GM10266 (cell line): ENCODE data around the gene ZNF831.
A peak's percentile ranks its signal among the peaks of the same experiment; 100 is the strongest.

Experiments
- DNase-seq: peaks from one replicate; pipeline ENCODE4 v3.0.0; 2012; ENCODE audit errors: extremely low spot score
- TF ChIP-seq, protein P1 (sequence below): IDR thresholded peaks from 2 replicates; pipeline ENCODE4 v1.5.1; 2012; ENCODE audit warnings: mild to moderate bottlenecking, low read depth; ENCODE audit not compliant: control insufficient read depth, insufficient read depth; ENCODE audit errors: missing control alignments

ZNF831 gene

DNA sequence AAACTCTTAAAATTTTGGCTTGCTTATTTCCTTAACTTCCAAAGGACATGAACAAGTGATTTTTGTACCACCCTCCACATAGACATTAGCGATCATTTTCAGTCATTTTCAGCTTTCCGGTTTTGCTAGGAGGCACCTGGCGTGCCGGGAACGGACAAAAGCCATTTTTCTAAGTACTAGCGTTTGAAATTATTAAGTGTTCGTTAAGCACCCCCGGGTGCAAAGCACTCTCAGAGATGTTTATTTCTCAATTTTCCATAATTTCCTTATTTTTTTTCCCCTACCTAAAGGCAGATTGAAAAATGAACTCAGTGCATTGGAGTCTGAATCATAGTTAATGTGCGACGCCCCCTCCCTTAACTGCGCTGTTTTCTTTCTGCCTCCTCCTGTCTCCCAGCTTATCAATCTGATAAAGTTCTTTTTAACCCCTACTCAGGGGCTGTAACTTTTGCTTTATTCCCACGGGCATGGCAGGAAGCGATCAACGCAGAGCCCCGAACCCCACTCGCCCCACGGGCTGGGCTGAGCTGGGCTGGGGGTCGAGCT, 58.2 kb downstream of the ZNF831 start:
- no peak for DNase-seq
- TF ChIP-seq, protein P1, sequence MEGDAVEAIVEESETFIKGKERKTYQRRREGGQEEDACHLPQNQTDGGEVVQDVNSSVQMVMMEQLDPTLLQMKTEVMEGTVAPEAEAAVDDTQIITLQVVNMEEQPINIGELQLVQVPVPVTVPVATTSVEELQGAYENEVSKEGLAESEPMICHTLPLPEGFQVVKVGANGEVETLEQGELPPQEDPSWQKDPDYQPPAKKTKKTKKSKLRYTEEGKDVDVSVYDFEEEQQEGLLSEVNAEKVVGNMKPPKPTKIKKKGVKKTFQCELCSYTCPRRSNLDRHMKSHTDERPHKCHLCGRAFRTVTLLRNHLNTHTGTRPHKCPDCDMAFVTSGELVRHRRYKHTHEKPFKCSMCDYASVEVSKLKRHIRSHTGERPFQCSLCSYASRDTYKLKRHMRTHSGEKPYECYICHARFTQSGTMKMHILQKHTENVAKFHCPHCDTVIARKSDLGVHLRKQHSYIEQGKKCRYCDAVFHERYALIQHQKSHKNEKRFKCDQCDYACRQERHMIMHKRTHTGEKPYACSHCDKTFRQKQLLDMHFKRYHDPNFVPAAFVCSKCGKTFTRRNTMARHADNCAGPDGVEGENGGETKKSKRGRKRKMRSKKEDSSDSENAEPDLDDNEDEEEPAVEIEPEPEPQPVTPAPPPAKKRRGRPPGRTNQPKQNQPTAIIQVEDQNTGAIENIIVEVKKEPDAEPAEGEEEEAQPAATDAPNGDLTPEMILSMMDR, result no peak

DNA sequence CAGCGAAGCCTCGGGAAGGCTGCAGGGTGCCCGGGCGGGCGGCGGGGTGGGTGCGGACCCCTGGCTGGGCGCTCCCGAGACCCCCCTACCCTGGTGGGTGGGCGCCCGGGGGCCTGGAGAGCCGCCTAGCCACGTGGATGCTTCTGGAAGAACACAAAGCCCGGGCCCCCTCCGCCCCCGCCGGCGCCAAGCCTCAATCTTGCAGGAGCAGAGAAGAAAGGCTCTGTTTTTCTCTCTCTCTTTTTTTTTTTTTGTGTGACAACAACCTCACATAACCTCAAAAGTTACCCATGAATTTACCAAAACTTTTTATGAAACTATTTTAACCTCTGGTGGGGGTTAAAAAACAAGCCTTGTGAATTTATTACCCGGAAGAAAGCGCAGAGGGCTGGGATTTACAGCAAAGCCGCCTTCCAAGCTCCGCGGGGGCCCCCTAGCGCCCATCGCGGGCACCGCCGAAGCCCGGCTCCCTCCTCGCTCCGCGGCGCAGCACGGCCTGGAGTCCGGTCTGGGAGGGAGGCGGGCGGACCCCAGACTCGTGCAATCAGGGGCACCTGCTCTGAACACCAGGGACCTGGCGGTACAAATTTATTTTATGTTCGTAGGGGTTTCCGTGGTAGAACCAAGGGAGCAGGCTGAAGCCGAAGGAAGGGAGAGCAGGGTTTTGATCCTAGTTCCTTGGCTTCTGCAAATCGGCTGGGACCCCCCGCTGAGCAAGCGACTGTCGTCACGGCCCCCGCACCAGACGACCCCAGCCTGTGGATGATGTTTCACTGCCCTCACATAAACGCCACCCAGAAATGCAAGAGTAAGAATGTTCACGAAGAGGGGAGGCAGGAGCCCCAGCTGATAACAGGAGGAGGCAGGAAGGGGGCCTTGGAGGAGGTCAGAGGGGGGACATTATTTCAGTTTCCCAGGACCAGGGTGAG, 58.9 kb downstream of the ZNF831 start:
- TF ChIP-seq, protein P1, result peak; percentile 96
- DNase-seq, result peak; percentile 88

DNA sequence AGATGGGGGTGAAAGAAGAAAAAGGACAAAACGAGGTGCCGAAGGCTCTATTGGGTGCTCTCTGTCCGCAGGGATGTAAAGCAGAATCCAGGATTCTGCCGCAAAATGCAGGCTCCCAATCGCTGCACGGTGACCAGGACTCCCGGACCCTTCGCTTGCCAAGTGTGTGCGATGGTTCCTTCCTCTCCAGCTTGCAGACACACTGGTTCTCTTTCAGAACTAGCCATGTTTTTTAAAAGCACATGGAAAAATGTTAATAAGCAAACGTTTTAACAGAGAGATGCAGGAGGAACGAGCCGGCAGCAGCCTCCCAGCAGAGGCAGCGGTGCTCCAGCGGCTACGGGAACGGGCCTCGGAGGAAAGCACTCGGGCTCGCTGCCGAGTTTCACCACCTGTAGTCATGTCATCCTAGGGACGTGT, 59.6 kb downstream of the ZNF831 start:
- no peak for DNase-seq

DNA sequence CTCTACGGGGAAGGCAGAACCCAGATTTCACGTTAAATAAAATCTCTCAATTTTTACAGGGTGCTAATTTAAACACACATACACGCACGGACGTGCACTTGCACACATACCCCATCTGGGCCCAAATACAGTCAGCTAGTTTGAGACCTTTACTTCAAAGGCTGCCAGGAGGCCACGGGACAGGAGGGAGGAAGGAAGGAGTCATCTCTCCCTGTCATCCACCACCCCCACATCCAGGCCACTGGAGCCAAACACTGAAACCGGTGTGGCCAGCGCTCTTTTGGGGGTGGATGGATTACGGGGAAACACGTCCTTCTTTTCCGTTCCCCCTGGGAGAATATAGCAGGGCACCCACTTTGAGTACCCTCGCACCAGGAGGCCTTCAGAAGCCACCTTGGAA, 60.1 kb downstream of the ZNF831 start:
- no peak for DNase-seq
- TF ChIP-seq, protein P1, result no peak

More for the DNA sequence above, 59.6 kb downstream of the ZNF831 start:
- TF ChIP-seq, protein P1, result no peak

DNA sequence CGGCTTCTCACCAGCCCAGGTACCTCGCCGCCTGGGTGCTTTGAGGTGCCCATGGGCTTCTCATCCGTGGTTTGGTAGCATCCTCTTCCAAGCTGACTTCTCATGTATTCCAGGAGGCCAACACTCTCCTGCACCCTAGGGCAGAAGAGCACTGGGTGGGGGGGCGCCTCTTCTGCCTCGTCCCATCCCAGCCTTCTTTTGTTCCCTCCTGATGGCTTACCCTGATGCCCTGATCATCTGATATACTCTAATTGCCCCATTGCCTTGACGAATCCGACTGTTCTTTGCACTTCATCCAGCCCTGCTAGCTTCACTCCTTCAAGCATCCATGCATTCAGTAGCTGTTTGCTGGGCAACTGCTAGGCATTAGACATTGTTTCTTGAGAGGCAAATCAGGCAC, 60.6 kb downstream of the ZNF831 start:
- TF ChIP-seq, protein P1, result no peak
- no peak for DNase-seq

DNA sequence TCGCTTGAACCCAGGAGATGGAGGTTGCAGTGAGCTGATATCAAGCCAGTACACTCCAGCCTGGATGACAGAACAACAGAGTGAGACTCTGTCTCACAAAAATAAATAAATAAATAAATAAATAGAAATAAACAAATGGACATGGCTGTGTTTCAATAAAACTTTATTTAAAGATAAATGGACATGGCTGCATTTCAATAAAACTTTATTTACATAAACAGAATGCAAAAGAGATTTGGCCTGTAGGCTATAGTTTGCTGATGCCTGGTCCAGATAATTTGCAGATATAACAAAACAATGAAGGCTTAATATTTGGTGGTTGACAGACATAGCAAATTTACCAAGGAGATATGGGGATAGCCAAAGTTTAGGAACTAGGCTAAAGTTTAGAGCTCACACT, 66.8 kb downstream of the ZNF831 start:
- DNase-seq, result no peak
- TF ChIP-seq, protein P1, result no peak
